ENCODE data around the gene TINAG.

TINAG gene

DNA sequence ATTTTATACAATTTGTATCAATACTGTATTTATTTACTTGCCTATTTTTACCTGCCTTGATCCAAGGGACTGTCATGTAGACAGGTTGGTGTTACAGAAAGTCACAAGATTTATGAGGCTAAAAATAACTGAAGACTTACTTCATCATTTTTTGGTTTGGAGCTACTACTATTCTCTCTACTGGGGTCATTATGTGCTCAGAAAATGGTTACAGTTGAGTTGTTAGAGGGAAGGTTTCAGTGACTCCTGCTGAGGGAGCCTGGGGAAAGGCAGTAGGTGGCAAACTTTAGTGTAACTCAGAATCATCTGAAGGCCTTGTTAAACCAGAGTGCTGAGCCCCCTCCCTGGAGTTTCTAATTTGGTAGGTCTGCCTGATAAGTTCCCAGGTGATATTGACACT is 118.8 kb downstream of the TINAG start:
- no peak for DNase-seq

DNA sequence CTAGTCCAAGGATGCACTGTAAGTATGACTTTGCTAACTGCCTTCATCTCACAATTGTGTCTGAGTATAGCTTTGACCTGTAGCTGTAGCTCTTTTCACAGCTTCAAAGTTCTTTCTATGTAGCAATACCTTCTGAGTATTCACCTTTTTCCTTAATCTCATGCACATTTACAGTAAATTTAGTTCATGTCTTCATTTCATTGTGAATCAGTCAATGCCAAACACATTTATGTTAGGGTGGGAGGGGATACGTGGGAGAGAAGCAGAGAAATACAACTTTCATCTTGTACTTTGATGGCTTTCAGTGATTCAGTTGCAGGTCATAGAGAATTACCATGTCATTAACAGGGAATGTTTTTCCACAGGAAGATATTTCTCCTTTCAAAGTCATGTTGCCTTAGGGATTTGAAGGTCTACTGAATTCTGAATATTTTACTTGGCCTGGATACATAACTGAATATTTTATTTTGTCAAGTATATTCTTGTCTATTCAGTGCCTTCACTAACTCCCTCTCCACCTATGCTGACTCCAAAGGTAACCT is 119.2 kb downstream of the TINAG start:
- DNase-seq = peak in 1 of 51 donors; percentile 14

DNA sequence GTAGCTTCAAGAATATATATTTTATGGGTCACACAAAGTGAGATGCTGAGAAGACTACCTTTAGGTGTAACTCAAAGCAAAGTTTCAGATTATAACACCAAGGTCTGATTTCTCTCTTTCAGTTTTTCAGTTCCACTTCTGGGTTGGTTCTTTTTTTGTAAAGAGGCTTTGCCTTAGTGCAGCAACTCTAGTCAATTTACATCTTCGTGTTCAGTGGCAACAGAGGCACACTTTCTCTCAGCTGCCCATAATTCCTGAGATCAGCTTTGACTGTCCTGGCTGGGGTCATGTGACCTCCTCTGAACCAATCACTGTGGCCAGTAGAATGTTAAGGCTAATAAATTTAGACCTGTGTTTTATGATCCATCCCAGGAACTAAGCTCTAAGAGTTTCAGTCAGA is 120.2 kb downstream of the TINAG start:
- no peak for DNase-seq

DNA sequence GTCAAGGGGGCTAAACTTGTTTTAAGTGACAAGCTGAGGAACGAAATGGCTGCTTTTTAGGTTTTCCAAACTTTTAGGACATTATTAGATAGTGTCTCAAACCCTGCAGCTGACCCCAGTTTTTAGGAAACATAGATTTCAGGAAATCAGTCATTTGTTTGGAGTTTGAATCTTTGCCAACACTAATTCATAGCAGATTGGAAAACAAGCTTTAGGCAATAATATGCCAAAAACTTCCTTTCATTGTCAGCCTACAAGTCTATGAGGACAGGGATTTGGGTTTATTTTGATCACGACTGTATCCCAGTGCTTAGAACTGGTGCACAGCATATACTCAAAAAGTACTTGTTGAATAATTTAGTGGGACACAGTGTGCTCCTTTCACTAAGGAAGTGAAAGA is 123.2 kb downstream of the TINAG start:
- no peak for DNase-seq
